Mucosa of stomach (tissue), 1 donor: ENCODE measurements around the gene SLC43A2.

ENCODE experiments used
- H3K27me3 ChIP-seq: one replicate; pipeline ENCODE4 v1.7.0; 2013; ENCODE audit warnings: mild to moderate bottlenecking, low read length; ENCODE audit not compliant: control insufficient read depth, insufficient read depth
- H3K36me3 ChIP-seq: one replicate; pipeline ENCODE4 v1.7.0; 2013; ENCODE audit warnings: low read length; ENCODE audit not compliant: control insufficient read depth, insufficient read depth
- H3K4me1 ChIP-seq: one replicate; pipeline ENCODE4 v1.7.0; 2013; ENCODE audit warnings: mild to moderate bottlenecking, low read length; ENCODE audit not compliant: control insufficient read depth, insufficient read depth
- H3K4me3 ChIP-seq: one replicate; pipeline ENCODE4 v1.7.0; 2013; ENCODE audit warnings: low read length
- H3K9ac ChIP-seq: one replicate; pipeline ENCODE4 v1.7.0; 2013; ENCODE audit warnings: mild to moderate bottlenecking, low read length, moderate library complexity
- H3K9me3 ChIP-seq: one replicate; pipeline ENCODE4 v1.7.0; 2013; ENCODE audit warnings: mild to moderate bottlenecking, low read length, moderate library complexity; ENCODE audit not compliant: control insufficient read depth
- donor health status: Pancreatic carcinoma.

Gene SLC43A2

DNA sequence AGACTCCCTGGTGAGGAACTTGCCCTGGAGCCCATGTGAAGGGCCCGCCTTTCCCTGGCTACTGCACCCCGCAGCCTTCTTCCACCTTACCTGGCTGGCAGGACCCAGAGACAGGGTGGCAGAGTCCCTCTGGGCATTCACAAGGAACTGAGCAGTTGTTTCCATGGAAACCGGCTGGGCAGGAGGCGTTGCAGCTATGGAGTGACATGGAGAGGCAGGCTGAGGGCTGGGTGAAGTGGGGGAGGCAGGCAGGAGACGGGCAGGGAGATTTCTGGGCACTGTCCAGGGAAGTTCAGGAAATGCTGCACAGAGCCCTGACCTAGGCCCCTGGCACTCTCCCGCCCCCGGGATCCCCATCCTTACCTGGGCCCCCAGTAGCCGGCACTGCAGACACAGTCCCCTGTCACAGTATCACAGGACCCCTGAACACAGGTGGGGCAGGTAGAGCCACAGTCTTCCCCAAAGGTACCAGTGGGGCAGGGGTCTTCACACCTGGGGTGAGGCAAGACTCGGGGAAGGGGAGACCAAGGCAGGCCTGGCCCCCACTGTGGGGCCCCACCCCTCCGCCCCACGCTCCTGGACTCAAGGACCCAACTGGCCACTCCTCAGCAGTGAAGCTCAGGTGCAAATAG, 11.0 kb upstream of the SLC43A2 start:
- H3K27me3 ChIP-seq = no peaks in the 10 kb centered on the region
- no peak overlapping the region for H3K4me3 ChIP-seq
- no peaks in the 10 kb centered on the region for H3K9me3 ChIP-seq
- peaks cover 13% of the 10 kb centered on the region for H3K4me1 ChIP-seq
- H3K36me3 ChIP-seq = no peaks in the 10 kb centered on the region
- H3K9ac ChIP-seq = no peak overlapping the region

- Histone ChIP-seq H3K27me3 (no peaks in the 10 kb centered on the region), H3K9me3 (no peaks in the 10 kb centered on the region), H3K4me1 (peaks cover 4% of the 10 kb centered on the region), H3K36me3 (no peaks in the 10 kb centered on the region), H3K4me3 (no peak overlapping the region), H3K9ac (no peak overlapping the region)
These were observed 10.1 kb upstream of the SLC43A2 start for GRCh38 chr17:1638624-1639300.

GRCh38 chr17:1638171-1638590, 9.5 kb upstream of the SLC43A2 start:
- Histone ChIP-seq H3K9me3 (no peaks in the 10 kb centered on the region), H3K27me3 (no peaks in the 10 kb centered on the region), H3K4me3 (no peak overlapping the region), H3K36me3 (no peaks in the 10 kb centered on the region), H3K9ac (no peak overlapping the region), H3K4me1 (no peaks in the 10 kb centered on the region)

GRCh38 chr17:1636732-1637285, 8.2 kb upstream of the SLC43A2 start:
- Histone ChIP-seq H3K9ac (no peak overlapping the region), H3K27me3 (no peaks in the 10 kb centered on the region), H3K4me1 (no peaks in the 10 kb centered on the region), H3K9me3 (no peaks in the 10 kb centered on the region), H3K4me3 (no peak overlapping the region), H3K36me3 (no peaks in the 10 kb centered on the region)

DNA sequence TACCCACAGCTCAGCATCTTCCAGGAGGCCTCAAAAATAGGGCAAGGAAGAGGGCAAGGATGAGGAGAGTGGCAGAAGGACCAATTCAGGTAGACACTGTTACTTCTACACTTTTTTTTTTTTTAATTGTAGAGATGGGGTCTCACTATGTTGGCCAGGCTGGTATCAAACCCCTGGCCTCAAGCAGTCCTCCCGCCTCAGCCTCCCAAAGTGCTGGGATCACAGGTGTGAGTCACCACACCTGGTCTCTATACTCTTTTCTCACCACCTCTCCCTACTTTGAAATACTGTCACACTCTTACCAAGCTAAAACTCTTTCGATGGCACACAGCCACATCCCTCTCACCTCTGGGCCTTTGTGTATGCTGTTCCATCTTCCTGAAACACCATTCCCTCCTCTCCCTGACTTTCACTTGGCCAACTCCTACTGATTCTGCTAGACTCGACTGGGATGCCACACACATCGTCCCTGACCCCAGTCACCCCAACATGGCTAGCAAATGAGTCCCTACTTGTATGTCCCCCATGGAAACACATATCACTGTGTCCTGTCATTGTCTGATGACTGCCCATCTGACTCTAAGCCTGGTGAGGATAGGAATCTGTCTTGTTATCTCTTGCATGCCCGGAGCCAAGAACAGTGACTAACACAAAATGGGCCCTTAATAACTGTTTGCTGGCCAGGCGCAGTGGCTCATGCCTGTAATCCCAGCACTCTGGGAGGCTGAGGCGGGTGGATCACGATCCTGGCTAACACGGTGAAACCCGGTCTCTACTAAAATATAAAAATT, 7.2 kb upstream of the SLC43A2 start:
- Histone ChIP-seq H3K4me3 (no peak overlapping the region), H3K27me3 (no peaks in the 10 kb centered on the region), H3K36me3 (no peaks in the 10 kb centered on the region), H3K9ac (no peak overlapping the region), H3K4me1 (no peaks in the 10 kb centered on the region), H3K9me3 (no peaks in the 10 kb centered on the region)

- no peaks in the 10 kb centered on the region for H3K4me1 ChIP-seq
- no peaks in the 10 kb centered on the region for H3K36me3 ChIP-seq
- H3K9me3 ChIP-seq = no peaks in the 10 kb centered on the region
- H3K9ac ChIP-seq = no peak overlapping the region
- H3K4me3 ChIP-seq = no peak overlapping the region
- H3K27me3 ChIP-seq = no peaks in the 10 kb centered on the region
These were observed 6.4 kb upstream of the SLC43A2 start for GRCh38 chr17:1634841-1635650.

- Histone ChIP-seq H3K4me3 (no peak overlapping the region), H3K36me3 (no peaks in the 10 kb centered on the region), H3K9ac (no peak overlapping the region), H3K9me3 (no peaks in the 10 kb centered on the region), H3K27me3 (no peaks in the 10 kb centered on the region), H3K4me1 (peaks cover 26% of the 10 kb centered on the region)
These were observed 2.0 kb upstream of the SLC43A2 start for GRCh38 chr17:1630662-1631061.

DNA sequence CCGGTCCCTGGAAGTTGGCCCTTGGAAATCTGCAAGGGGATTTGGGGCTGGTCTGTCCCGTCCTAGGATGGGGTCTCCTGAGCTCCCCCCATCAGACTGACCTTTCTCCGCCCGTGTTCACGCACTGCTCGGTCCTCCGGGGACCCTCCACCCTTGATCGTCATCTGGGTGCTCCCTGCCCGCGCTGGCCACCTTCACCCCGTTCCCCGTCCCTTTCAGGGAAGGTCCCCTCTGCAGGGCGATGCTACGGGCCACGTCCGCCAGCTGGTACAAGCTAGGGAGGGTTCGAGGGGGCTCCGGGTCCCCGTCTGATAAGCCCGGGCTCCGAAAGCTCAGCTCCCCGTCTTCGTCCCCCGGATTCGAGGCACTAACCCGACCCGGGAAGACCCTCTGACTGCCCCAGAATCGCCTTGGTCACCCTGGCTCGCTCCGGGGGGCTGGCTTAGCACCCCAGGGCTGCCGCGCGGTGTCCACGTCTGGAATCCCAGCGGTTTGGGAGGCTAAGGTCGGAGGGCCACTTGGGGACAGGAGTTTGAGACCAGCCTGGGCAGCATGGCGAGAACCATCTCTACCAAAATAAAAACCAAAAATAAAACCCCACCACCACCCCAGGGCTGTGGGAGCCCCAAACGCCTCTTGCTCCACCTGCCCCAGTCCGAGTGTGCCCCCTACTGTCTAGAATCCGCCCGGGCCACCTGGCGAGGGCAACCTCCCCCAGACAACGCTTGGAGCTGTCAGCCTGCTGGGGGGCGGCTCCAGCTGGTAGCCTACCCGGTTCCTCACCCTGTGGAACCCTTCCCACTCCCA, 1.1 kb upstream of the SLC43A2 start:
- H3K9ac ChIP-seq = peak overlapping the region; percentile 80

GRCh38 chr17:1628856-1629503, 346 bp upstream of the SLC43A2 start:
- H3K36me3 ChIP-seq = no peaks in the 10 kb centered on the region
- H3K4me3 ChIP-seq = peak overlapping the region; percentile 67
- H3K27me3 ChIP-seq = no peaks in the 10 kb centered on the region
- peak overlapping the region; percentile 80 for H3K9ac ChIP-seq
- H3K9me3 ChIP-seq = no peaks in the 10 kb centered on the region
- peaks cover 28% of the 10 kb centered on the region for H3K4me1 ChIP-seq

More for the DNA sequence above, 1.1 kb upstream of the SLC43A2 start:
- H3K9me3 ChIP-seq = no peaks in the 10 kb centered on the region
- H3K36me3 ChIP-seq = no peaks in the 10 kb centered on the region
- H3K4me1 ChIP-seq = peaks cover 28% of the 10 kb centered on the region
- no peaks in the 10 kb centered on the region for H3K27me3 ChIP-seq
- H3K4me3 ChIP-seq = peak overlapping the region; percentile 60

DNA sequence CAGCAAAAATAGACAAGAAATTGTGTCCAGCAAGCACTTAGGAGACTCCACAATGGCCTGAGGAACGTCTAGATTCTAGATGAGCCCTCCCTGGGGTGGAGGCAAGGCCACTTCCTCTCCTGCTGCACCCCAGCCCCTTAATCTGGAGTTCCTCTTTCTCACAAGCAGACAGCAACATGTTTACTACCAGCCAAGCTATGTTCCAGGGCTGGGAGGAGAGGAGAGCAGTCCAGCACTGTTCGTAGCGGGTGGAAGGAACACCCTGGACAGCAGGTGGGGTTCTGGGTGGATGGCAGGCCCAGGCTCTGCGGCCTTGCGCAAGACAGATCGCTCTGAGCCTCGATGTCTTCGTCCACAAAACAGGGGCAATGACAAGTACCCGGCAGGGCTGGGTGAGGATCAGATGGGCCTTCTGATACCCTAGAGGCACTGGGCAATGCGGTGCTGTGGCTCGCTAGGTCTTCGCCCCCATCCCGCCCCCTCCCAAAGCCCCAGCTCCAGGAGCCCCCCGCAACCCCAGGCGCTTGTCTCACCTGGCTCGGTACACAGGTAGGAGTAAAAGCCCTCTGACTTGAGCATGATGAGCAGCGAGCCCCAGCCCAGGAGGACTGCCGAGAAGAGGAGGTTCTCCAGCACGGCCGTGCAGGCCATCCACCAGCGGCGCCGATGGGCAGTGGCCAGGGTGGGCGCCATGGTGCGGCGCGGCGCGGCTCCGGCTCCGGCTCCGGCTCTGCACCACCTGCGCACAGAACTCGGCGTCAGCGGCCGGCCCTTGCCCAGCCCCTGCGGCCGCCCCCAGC, 1.3 kb downstream of the SLC43A2 start:
- peak overlapping the region; percentile 80 for H3K9ac ChIP-seq
- H3K4me1 ChIP-seq = peaks cover 28% of the 10 kb centered on the region
- H3K36me3 ChIP-seq = no peaks in the 10 kb centered on the region
- peak overlapping the region; percentile 67 for H3K4me3 ChIP-seq
- no peaks in the 10 kb centered on the region for H3K9me3 ChIP-seq
- no peaks in the 10 kb centered on the region for H3K27me3 ChIP-seq
